Fibroblast of lung (primary cell): ENCODE data around the gene SBF2. TPM values are rescaled to one million over a fixed set of nuclear protein-coding genes. Genes with fewer than 3 reads are reported as not detected.
"Not testable (repeated sequence)": the region's sequence is repeated elsewhere in the genome, so short reads cannot be mapped to it uniquely, and the experiment has no call there.

ENCODE experiments used
- DNase-seq, 2 donors: peaks; one replicate each; pipeline versions ENCODE4 v3.0.0 to v3.0.0-alpha.2; 2010; ENCODE audit warnings: low read depth in 2 of 2
- H2AFZ ChIP-seq: 2 replicates; pipeline ENCODE4 v1.5.1; 2012; ENCODE audit warnings: low read length, control low read depth, inconsistent platforms
- H3K27ac ChIP-seq: 2 replicates; pipeline ENCODE4 v1.5.1; 2011; ENCODE audit warnings: low read length, control low read depth; ENCODE audit not compliant: insufficient read depth
- H3K27me3 ChIP-seq: 2 replicates; pipeline ENCODE4 v1.5.1; 2011; ENCODE audit warnings: mild to moderate bottlenecking, low read length; ENCODE audit not compliant: control insufficient read depth, insufficient read depth
- H3K36me3 ChIP-seq: 2 replicates; pipeline ENCODE4 v1.5.1; 2011; ENCODE audit warnings: low read length; ENCODE audit not compliant: control insufficient read depth, insufficient read depth
- H3K4me1 ChIP-seq: 2 replicates; pipeline ENCODE4 v1.5.1; 2011; ENCODE audit warnings: low read length; ENCODE audit not compliant: control insufficient read depth, insufficient read depth; ENCODE audit errors: extremely low read depth
- H3K4me2 ChIP-seq: 2 replicates; pipeline ENCODE4 v1.5.1; 2011; ENCODE audit warnings: low read length, control low read depth; ENCODE audit not compliant: insufficient read depth; ENCODE audit errors: extremely low read depth
- H3K4me3 ChIP-seq, 4 experiments: fragments of 200-600 bp in 1 of 4; sonication (generic) in 1 of 4; replicated peaks in 1 of 4; 2 replicates each; pipeline ENCODE4 v1.5.1; 2011 to 2016; ENCODE audit warnings: low read length in 4 of 4, low read depth in 3 of 4, mild to moderate bottlenecking in 3 of 4, control low read depth in 2 of 4, inconsistent platforms in 1 of 4, mixed read lengths in 1 of 4; ENCODE audit not compliant: insufficient read depth in 1 of 4; ENCODE audit errors: control extremely low read depth in 1 of 4
- H3K79me2 ChIP-seq: 2 replicates; pipeline ENCODE4 v1.5.1; 2012; ENCODE audit warnings: mild to moderate bottlenecking, low read length, inconsistent platforms; ENCODE audit not compliant: control insufficient read depth, insufficient read depth
- H3K9ac ChIP-seq: 2 replicates; pipeline ENCODE4 v1.5.1; 2011; ENCODE audit warnings: mild to moderate bottlenecking, low read length, control low read depth; ENCODE audit not compliant: insufficient read depth
- H3K9me3 ChIP-seq: 2 replicates; pipeline ENCODE4 v1.5.1; 2012; ENCODE audit warnings: low read depth, low read length; ENCODE audit not compliant: control insufficient read depth, insufficient read depth
- H4K20me1 ChIP-seq: 2 replicates; pipeline ENCODE4 v1.5.1; 2011; ENCODE audit warnings: low read length; ENCODE audit not compliant: control insufficient read depth, insufficient read depth; ENCODE audit errors: extremely low read depth
- CTCF ChIP-seq, 2 donors: IDR thresholded peaks in 1 of 2; conservative IDR thresholded peaks in 1 of 2; 1 replicate in 1 of 2; 2 replicates in 1 of 2; pipeline ENCODE4 v1.5.1; 2011 to 2012; ENCODE audit warnings: low read length in 2 of 2, control low read depth in 1 of 2, inconsistent platforms in 1 of 2, low read depth in 1 of 2, mild to moderate bottlenecking in 1 of 2
- EZH2 ChIP-seq: IDR thresholded peaks from 2 replicates; pipeline ENCODE4 v1.5.1; 2012; ENCODE audit warnings: low read length, control low read depth, mild to moderate bottlenecking; ENCODE audit errors: missing control alignments
- polyA plus RNA-seq, 2 donors: library from polyadenylated mRNA; depleted of rRNA in 1 of 2; stranded (reverse) in 1 of 2; unstranded in 1 of 2; fragments of >200 nt; gene quantifications; 2 replicates each; pipeline ENCODE4 v1.2.1, GENCODE V29; 2011 to 2012; ENCODE audit warnings: missing spikeins in 1 of 2
- total RNA-seq: library from RNA; depleted of rRNA; stranded (reverse); fragments of >200 nt; gene quantifications from 2 replicates; pipeline ENCODE4 v1.2.1, GENCODE V29; 2014

Gene SBF2
- total and polyA plus RNA-seq, 2 donors (not counting 1 experiment from before 2014, with no cell fraction given): 69.4 to 95.9 TPM

GRCh38 chr11:9951807-9952206, 342.2 kb downstream of the SBF2 start:
- no peaks in the 10 kb centered on the region for H3K27me3 ChIP-seq
- no peak overlapping the region for H2AFZ ChIP-seq
- TF ChIP-seq EZH2 (no peak), CTCF (conservative IDR thresholded peaks at IDR 0.05 in 1 of 2, IDR thresholded peaks at IDR 0.05 in 1 of 2; ENCODE audit: low read depth in 1 of 2, low read length in 2 of 2) (no peak)
- H3K4me2 ChIP-seq: no peak overlapping the region
- H3K4me1 ChIP-seq: no peaks in the 10 kb centered on the region
- DNase-seq: no peak
- H3K9me3 ChIP-seq: no peaks in the 10 kb centered on the region
- H3K4me3 ChIP-seq: no peak overlapping the region
- H3K27ac ChIP-seq: no peak overlapping the region
- no peak overlapping the region for H3K9ac ChIP-seq
- H3K36me3 ChIP-seq: no peaks in the 10 kb centered on the region
- H4K20me1 ChIP-seq: no peaks in the 10 kb centered on the region
- H3K79me2 ChIP-seq: no peaks in the 10 kb centered on the region

DNA sequence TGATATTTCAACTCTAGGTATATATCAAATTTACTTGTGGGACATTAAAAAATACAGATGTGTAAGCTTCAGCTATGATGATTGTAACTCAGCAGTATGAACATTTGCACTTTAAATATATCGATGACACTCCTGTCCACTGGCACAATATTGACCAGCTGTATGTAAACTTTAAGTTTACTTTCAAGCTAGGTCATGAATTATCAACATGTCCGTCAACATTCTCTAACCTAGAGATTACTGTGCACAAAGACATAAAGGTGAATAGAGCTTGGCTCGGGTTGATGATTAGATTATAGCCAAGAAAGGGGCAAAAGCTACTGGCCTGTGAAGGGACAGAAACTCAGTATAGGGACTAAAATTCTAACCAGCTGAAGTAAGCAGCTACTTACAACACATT, 343.6 kb downstream of the SBF2 start:
- Histone ChIP-seq H3K4me3 (no peak overlapping the region), H2AFZ (no peak overlapping the region), H3K9ac (no peak overlapping the region), H3K9me3 (no peaks in the 10 kb centered on the region), H3K4me1 (no peaks in the 10 kb centered on the region), H3K27ac (no peak overlapping the region), H3K4me2 (no peak overlapping the region), H3K36me3 (no peaks in the 10 kb centered on the region), H3K79me2 (no peaks in the 10 kb centered on the region), H4K20me1 (no peaks in the 10 kb centered on the region), H3K27me3 (no peaks in the 10 kb centered on the region)
- no peak for DNase-seq
- TF ChIP-seq CTCF (conservative IDR thresholded peaks at IDR 0.05 in 1 of 2, IDR thresholded peaks at IDR 0.05 in 1 of 2; ENCODE audit: low read depth in 1 of 2, low read length in 2 of 2) (no peak), EZH2 (no peak)

GRCh38 chr11:9947231-9947864, 346.7 kb downstream of the SBF2 start:
- Histone ChIP-seq H3K4me2 (no peak overlapping the region), H4K20me1 (no peaks in the 10 kb centered on the region), H2AFZ (no peak overlapping the region), H3K4me3 (no peak overlapping the region), H3K27me3 (no peaks in the 10 kb centered on the region), H3K27ac (no peak overlapping the region), H3K4me1 (no peaks in the 10 kb centered on the region), H3K9me3 (no peaks in the 10 kb centered on the region), H3K9ac (no peak overlapping the region), H3K36me3 (no peaks in the 10 kb centered on the region), H3K79me2 (no peaks in the 10 kb centered on the region)
- TF ChIP-seq CTCF (conservative IDR thresholded peaks at IDR 0.05 in 1 of 2, IDR thresholded peaks at IDR 0.05 in 1 of 2; ENCODE audit: low read depth in 1 of 2, low read length in 2 of 2): no peak
- TF ChIP-seq EZH2: no peak
- no peak for DNase-seq

GRCh38 chr11:9945680-9946079, 348.3 kb downstream of the SBF2 start:
- not testable (repeated sequence) for H3K79me2 ChIP-seq, H3K27me3 ChIP-seq, H3K4me3 ChIP-seq, H3K9me3 ChIP-seq, H4K20me1 ChIP-seq, H3K9ac ChIP-seq, H3K4me1 ChIP-seq, H3K4me2 ChIP-seq, H2AFZ ChIP-seq, H3K36me3 ChIP-seq
- peak overlapping the region; percentile 5 for H3K27ac ChIP-seq
- DNase-seq: peak in 1 of 2 donors; percentile 35
